DMS53 treated with DMSO at 0.1 percent for 48 hours (cell line): ENCODE measurements around the gene SSTR4.

Experiments
- DNase-seq: peaks from one replicate; lab custom pipeline; 2025; ENCODE audit not compliant: unreplicated experiment; lab: John Stamatoyannopoulos, UW

The SSTR4 gene

DNA sequence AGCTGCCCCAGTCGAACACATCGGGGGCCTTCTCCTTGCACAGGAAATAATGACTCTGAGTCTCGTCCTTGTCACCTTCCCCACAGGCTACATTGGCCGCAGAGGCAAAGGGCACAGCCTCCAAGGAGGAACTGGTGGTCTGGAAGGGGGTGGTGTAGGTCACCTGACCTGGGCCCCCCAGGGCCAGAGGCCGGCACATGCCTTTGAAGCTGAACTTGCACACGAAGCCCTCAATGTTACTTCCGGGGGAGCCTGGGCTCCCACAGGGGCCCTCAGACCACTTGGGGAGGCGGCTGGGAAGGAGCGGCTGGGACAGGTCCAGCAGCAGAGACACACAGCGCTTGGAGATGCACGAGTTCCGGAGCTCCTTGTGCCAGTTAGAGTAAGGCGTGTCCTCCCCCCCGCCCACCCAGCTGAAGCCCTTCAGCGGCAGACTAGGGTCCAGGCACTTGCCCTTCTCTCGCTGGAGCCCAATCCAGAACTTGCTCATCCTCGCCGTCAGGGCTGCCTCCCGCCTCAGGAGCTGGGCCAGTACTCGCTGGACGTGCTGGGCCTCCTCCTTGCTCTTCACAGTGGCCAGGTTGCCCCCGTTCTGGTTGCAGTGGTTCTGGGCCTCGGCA, 50.4 kb downstream of the SSTR4 start:
- DNase-seq, result no peak

DNA sequence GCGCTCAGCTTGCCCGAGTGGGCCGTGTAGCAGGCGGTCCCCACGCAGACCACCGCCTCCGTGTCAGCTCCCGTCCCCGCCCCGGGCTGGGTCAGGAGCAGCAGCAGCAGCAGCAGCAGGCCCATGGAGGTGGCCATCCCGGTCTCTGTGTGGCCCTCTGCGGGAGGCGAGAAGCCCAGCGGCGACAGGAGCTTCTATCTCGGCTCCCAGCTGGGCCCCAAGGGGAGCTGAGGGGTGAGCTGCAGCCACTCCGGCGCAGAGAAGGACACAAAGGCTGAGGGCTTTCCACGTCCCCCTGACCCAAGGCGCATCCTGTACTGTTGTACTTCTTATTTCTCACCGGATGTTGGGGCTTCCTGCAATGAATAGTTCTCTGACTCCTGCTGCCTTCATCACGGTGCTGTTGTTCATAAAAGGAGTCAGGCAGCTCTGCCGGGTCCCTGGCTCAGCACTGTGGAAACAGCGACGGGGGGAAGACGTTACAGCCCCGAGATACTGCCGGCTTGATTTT, 51.0 kb downstream of the SSTR4 start, which contains the start of gene CD93:
Gene CD93, minus strand, starts transcription at position 269 of the 511 bp plus-strand sequence. Its CDS starts 132 bp downstream, at position 137.
- DNase-seq, result no peak

DNA sequence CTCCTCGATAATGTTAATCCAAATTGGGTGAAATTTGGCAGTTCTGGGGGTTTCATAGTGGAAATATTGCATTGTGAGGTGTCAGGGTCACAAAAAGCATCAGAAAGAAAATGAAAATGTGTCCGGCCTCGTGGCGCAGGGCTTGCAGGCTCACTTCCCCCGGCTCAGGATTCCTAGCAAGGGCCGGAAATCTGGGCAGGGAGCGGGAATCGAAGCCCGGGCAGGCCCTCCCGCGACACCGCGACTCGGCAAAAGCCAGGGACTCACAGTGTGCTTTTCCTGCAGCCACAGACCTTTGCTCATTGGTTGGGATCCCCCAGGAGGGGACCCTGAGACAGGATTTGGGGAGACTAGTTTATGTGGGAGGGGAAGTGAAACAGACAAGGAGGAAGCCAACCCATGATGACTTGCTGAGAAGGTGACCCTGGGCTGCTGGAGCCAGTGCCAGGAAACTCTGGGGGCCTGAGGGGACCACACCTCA, 51.9 kb downstream of the SSTR4 start:
- DNase-seq, result no peak

DNA sequence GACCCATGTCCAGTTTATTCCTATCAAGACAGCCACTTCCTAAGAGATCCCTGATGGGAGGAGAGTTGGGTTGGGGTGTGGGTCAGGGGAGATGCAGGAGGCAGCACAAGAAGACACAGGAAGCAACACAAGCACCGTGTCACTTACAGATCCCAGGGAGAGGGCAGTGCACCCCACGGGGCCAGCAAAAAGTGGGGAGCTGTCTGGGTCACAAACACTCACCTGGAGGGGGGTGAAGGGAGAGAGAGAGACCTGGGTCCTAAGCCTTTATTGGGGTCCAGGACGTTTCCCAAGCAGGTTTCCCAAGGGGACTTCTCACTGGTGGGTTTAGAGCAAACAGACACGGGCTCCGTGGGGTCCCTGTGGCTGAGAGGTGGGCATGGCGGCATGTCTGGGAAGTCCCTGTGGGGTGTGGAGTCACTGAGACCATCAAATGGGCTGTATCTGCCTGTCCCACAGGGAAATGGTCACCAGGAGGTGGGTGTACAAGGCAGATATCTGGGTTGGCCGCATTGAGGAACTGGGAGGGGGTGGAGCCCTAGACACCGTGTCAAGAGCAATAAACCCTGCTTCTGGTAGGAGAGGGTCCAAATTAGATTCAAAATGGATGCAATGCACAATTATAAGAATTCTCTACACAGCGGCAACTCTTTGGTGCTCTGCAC, 52.6 kb downstream of the SSTR4 start:
- no peak for DNase-seq
